Keratinocyte (primary cell): ENCODE measurements around the gene NOL3. TPM values are rescaled to one million over a fixed set of nuclear protein-coding genes. Genes with fewer than 3 reads are reported as not detected.

Source experiments
- DNase-seq: peaks from one replicate; pipeline ENCODE4 v3.0.0-alpha.2; 2011; ENCODE audit warnings: low read depth, missing footprints, low spot score
- FAIRE-seq: peaks from 2 replicates; lab custom pipeline; 2011; peaks lifted over from hg19 to GRCh38; lab: Jason Lieb, UNC
- H2AFZ ChIP-seq: 2 replicates; pipeline ENCODE4 v1.6.0; 2012; ENCODE audit warnings: low read length, control low read depth, inconsistent platforms; ENCODE audit not compliant: control insufficient read depth
- H3K27ac ChIP-seq: 2 replicates; pipeline ENCODE4 v1.5.1; 2011; ENCODE audit warnings: low read length; ENCODE audit not compliant: control insufficient read depth, insufficient read depth
- H3K27me3 ChIP-seq: 3 replicates; pipeline ENCODE4 v1.6.0; 2011; ENCODE audit warnings: low read length; ENCODE audit not compliant: control insufficient read depth, insufficient read depth; ENCODE audit errors: extremely low read depth
- H3K36me3 ChIP-seq, 2 experiments: 2 replicates in 1 of 2; 3 replicates in 1 of 2; pipeline ENCODE4 v1.5.1; 2011; ENCODE audit warnings: low read length in 2 of 2, mild to moderate bottlenecking in 1 of 2; ENCODE audit not compliant: control insufficient read depth in 2 of 2, insufficient read depth in 2 of 2; ENCODE audit errors: extremely low read depth in 1 of 2
- H3K4me1 ChIP-seq: 3 replicates; pipeline ENCODE4 v1.5.1; 2011; ENCODE audit warnings: low read length; ENCODE audit not compliant: control insufficient read depth, insufficient read depth; ENCODE audit errors: extremely low read depth
- H3K4me2 ChIP-seq: 3 replicates; pipeline ENCODE4 v1.6.0; 2011; ENCODE audit warnings: low read depth, low read length; ENCODE audit not compliant: control insufficient read depth, insufficient read depth; ENCODE audit errors: extremely low read depth
- H3K4me3 ChIP-seq, 3 experiments: fragments of 200-600 bp in 1 of 3; sonication (generic) in 1 of 3; 2 replicates in 2 of 3; 3 replicates in 1 of 3; pipeline ENCODE4 v1.5.1; 2011 to 2016; ENCODE audit warnings: low read length in 3 of 3, mild to moderate bottlenecking in 3 of 3, control low read depth in 2 of 3, inconsistent platforms in 1 of 3, low read depth in 1 of 3, mixed read lengths in 1 of 3, mixed run types in 1 of 3, moderate library complexity in 1 of 3; ENCODE audit not compliant: control insufficient read depth in 2 of 3, insufficient read depth in 2 of 3; ENCODE audit errors: extremely low read depth in 1 of 3
- H3K79me2 ChIP-seq: 2 replicates; pipeline ENCODE4 v1.6.0; 2012; ENCODE audit warnings: low read length; ENCODE audit not compliant: control insufficient read depth, insufficient read depth
- H3K9ac ChIP-seq: 3 replicates; pipeline ENCODE4 v1.6.0; 2011; ENCODE audit warnings: low read length; ENCODE audit not compliant: control insufficient read depth, insufficient read depth; ENCODE audit errors: extremely low read depth
- H3K9me1 ChIP-seq: 3 replicates; pipeline ENCODE4 v1.6.0; 2011; ENCODE audit warnings: low read length; ENCODE audit not compliant: control insufficient read depth, insufficient read depth; ENCODE audit errors: extremely low read depth
- H3K9me3 ChIP-seq: 2 replicates; pipeline ENCODE4 v1.5.1; 2012; ENCODE audit warnings: low read depth, low read length; ENCODE audit not compliant: control insufficient read depth
- H4K20me1 ChIP-seq: 3 replicates; pipeline ENCODE4 v1.6.0; 2011; ENCODE audit warnings: low read length; ENCODE audit not compliant: control insufficient read depth, insufficient read depth; ENCODE audit errors: extremely low read depth
- EZH2 ChIP-seq: IDR thresholded peaks from one replicate; pipeline ENCODE4 v1.6.1; 2012; ENCODE audit warnings: inconsistent platforms, mild to moderate bottlenecking, low read length, moderate library complexity
- dilution Hi-C: fragments of 300-500 bp; cut with MboI; formaldehyde crosslinking; loops from one replicate; pipeline ENCODE4 v1.7.0; 2020; ENCODE audit warnings: low sequenced_read_pairs; ENCODE audit not compliant: extremely low pct_ligation_motif_present
- polyA plus RNA-seq, 5 experiments: library from polyadenylated mRNA; depleted of rRNA in 3 of 5; stranded (reverse) in 3 of 5; stranded (forward) in 1 of 5; unstranded in 1 of 5; fragments of >200 nt; gene quantifications; 1 replicate in 1 of 5; 2 replicates in 3 of 5; 3 replicates in 1 of 5; pipeline versions ENCODE4 v1.2.1 to v1.2.3, GENCODE V29; 2011 to 2012; ENCODE audit warnings: missing spikeins in 2 of 5, low read depth in 1 of 5, low replicate concordance in 1 of 5
- TF ChIP-seq, protein P1 (sequence below), 3 experiments: IDR thresholded peaks in 1 of 3; conservative IDR thresholded peaks in 1 of 3; optimal IDR thresholded peaks in 1 of 3; 2 replicates in 2 of 3; 3 replicates in 1 of 3; pipeline versions ENCODE3 to v1.5.1; 2011; ENCODE audit warnings: low read length in 3 of 3, mild to moderate bottlenecking in 3 of 3, moderate library complexity in 2 of 3, control low read depth in 1 of 3, inconsistent platforms in 1 of 3; ENCODE audit not compliant: insufficient read depth in 2 of 3; ENCODE audit errors: extremely low read depth in 1 of 3

Gene NOL3
- polyA plus RNA-seq, 1 donor (not counting 4 experiments of a cell fraction or from before 2014, with no cell fraction given), result 16.8 TPM

DNA sequence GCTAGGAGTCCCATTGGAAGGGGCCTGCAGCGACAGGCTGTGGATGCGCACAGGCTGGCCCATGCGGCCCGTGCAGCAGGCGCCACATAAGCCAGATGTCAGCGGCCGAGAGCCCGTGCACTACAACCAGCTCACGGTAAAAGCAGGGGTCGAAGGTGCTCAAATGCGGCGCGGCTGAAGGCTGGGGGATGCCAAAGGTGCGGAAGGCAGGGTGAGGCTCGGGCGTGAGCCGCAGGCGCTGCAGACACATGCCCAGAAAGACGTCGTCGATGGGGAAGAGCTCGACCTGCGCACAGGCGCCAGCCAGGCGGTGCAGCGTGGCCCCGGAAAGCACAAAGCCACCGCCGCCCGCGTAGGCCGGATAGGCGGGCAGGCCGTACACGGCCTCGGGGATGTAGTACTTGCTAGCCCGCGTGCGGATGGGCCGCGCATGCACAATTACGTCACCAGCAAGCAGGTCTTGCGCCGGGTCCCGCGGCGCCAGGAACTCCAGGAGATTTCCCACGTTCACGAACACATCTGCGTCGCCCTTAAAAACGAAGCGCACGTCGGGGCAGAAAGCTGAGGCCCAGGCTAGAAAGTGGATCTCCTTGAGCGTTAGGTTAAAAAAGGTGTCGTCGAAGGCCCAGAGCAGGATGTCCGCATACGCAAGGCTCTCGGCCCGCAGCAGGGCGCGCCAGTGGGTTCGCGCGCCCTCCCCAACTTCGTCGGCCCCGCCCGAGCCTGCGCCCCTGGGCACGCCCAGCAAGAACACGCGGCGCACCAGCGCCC lies 20.9 kb upstream of the NOL3 start:
- Histone ChIP-seq H2AFZ (no peak overlapping the region), H4K20me1 (peaks cover under 1% of the 10 kb centered on the region), H3K4me1 (peaks cover 14% of the 10 kb centered on the region), H3K27ac (no peak overlapping the region), H3K79me2 (no peaks in the 10 kb centered on the region), H3K4me3 (no peak overlapping the region), H3K9ac (no peak overlapping the region), H3K27me3 (no peaks in the 10 kb centered on the region), H3K36me3 (peaks cover 27 to 37% of the 10 kb centered on the region in 2 experiments), H3K9me1 (no peaks in the 10 kb centered on the region), H3K9me3 (no peaks in the 10 kb centered on the region), H3K4me2 (no peak overlapping the region)
- dilution Hi-C loops, result no loop called here
- TF ChIP-seq, protein P1, sequence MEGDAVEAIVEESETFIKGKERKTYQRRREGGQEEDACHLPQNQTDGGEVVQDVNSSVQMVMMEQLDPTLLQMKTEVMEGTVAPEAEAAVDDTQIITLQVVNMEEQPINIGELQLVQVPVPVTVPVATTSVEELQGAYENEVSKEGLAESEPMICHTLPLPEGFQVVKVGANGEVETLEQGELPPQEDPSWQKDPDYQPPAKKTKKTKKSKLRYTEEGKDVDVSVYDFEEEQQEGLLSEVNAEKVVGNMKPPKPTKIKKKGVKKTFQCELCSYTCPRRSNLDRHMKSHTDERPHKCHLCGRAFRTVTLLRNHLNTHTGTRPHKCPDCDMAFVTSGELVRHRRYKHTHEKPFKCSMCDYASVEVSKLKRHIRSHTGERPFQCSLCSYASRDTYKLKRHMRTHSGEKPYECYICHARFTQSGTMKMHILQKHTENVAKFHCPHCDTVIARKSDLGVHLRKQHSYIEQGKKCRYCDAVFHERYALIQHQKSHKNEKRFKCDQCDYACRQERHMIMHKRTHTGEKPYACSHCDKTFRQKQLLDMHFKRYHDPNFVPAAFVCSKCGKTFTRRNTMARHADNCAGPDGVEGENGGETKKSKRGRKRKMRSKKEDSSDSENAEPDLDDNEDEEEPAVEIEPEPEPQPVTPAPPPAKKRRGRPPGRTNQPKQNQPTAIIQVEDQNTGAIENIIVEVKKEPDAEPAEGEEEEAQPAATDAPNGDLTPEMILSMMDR (optimal IDR thresholded peaks at IDR 0.05 in 1 of 3, IDR thresholded peaks at IDR 0.05 in 1 of 3, conservative IDR thresholded peaks at IDR 0.05 in 1 of 3; ENCODE audit: extremely low read depth in 1 of 3, insufficient read depth in 2 of 3, low read length in 3 of 3), result no peak
- TF ChIP-seq EZH2, result no peak
- DNase-seq, result no peak
- FAIRE-seq, result no peak

DNA sequence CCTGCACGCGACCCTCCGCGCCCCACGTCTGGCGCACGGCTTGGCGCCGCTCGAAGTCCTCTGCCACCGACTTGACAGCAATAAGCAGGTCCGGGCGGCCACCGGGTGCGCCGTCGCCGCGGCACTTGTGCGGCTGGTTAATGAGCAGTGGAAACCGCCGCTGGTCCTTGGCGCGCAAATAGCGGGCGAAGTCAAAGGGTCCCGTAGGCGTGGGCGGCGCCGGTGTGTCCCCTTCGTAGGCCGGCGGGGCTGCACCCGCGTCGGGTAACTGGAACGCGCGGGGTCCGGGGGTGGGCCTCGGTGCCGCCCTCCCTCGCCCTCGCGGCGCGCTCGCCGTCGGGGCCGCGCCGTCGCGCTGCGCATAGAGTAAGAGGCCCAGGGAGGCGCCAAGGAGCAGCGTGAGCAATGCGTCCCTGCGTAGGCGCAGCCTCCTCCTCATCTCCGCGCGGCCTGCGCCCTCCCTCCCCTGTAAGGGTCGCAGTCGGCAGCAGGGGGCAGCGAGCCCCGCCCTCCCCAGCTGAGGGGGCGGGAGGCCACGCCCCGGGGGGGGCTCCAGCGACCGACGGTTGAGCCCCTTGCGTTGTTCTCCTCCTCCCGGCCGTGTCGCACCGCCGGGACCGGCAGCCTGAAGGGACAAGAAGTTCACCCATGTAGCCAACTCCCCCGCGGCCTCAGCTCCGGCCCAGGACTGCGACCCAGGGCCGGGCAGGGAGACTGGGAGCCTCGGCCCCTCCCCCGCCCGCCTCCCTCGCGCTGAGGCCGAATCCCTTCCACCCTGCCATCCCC lies 20.1 kb upstream of the NOL3 start:
- H3K27ac ChIP-seq, result no peak overlapping the region
- dilution Hi-C loops, result no loop called here
- H2AFZ ChIP-seq, result peak overlapping the region; percentile 84
- H3K79me2 ChIP-seq, result no peaks in the 10 kb centered on the region
- H3K4me2 ChIP-seq, result peak overlapping the region; percentile 87
- H3K9ac ChIP-seq, result peak overlapping the region; percentile 47
- DNase-seq, result no peak
- no peak for FAIRE-seq
- H3K36me3 ChIP-seq, result peaks cover 21 to 35% of the 10 kb centered on the region in 2 experiments
- peaks cover 4% of the 10 kb centered on the region for H4K20me1 ChIP-seq
- peaks cover 14% of the 10 kb centered on the region for H3K4me1 ChIP-seq
- no peak for TF ChIP-seq EZH2
- TF ChIP-seq, protein P1 (optimal IDR thresholded peaks at IDR 0.05 in 1 of 3, IDR thresholded peaks at IDR 0.05 in 1 of 3, conservative IDR thresholded peaks at IDR 0.05 in 1 of 3; ENCODE audit: extremely low read depth in 1 of 3, insufficient read depth in 2 of 3, low read length in 3 of 3), result peak in 2 of 3 experiments; percentile 17 to 32
- H3K9me1 ChIP-seq, result no peaks in the 10 kb centered on the region
- no peaks in the 10 kb centered on the region for H3K27me3 ChIP-seq
- no peaks in the 10 kb centered on the region for H3K9me3 ChIP-seq
- H3K4me3 ChIP-seq, result peak overlapping the region; percentile 52 to 65 (median 59)
